Ishikawa (cell line): Measurements from ENCODE around the gene OR5H15.

Experiments used
- CEBPB ChIP-seq: IDR thresholded peaks from 2 replicates; pipeline ENCODE4 v1.6.1; 2012
- CREB1 ChIP-seq: IDR thresholded peaks from 2 replicates; pipeline ENCODE4 v1.6.1; 2012; ENCODE audit warnings: low read depth
- EGR1 ChIP-seq: IDR thresholded peaks from 2 replicates; pipeline ENCODE4 v1.6.1; 2012
- EP300 ChIP-seq: IDR thresholded peaks from 2 replicates; pipeline ENCODE4 v1.6.1; 2012; ENCODE audit warnings: borderline replicate concordance
- FOXM1 ChIP-seq: IDR thresholded peaks from 2 replicates; pipeline ENCODE4 v1.6.1; 2012; ENCODE audit warnings: low read depth, borderline replicate concordance
- MAX ChIP-seq: IDR thresholded peaks from 2 replicates; pipeline ENCODE4 v1.6.1; 2012
- NFIC ChIP-seq: IDR thresholded peaks from 2 replicates; pipeline ENCODE4 v1.6.1; 2012
- RAD21 ChIP-seq: IDR thresholded peaks from 2 replicates; pipeline ENCODE4 v1.6.1; 2012; ENCODE audit warnings: low read depth
- REST ChIP-seq: IDR thresholded peaks from 2 replicates; pipeline ENCODE4 v1.6.1; 2012; ENCODE audit warnings: low read depth, mild to moderate bottlenecking
- TAF1 ChIP-seq: IDR thresholded peaks from 2 replicates; pipeline ENCODE4 v1.6.1; 2012; ENCODE audit warnings: low read depth, mild to moderate bottlenecking
- TCF12 ChIP-seq: IDR thresholded peaks from 2 replicates; pipeline ENCODE4 v1.6.1; 2012; ENCODE audit warnings: low read depth
- TEAD4 ChIP-seq: IDR thresholded peaks from 2 replicates; pipeline ENCODE4 v1.6.1; 2012
- YY1 ChIP-seq: IDR thresholded peaks from 2 replicates; pipeline ENCODE4 v1.6.1; 2012; ENCODE audit warnings: low read depth
- ZBTB7A ChIP-seq: IDR thresholded peaks from 2 replicates; pipeline ENCODE4 v1.6.1; 2012; ENCODE audit warnings: low read depth
- TF ChIP-seq, protein P1 (sequence below): IDR thresholded peaks from 2 replicates; pipeline ENCODE4 v1.6.1; 2012

OR5H15 gene

GRCh38 chr3:98148751-98149150 is 17.7 kb upstream of the OR5H15 start:
- no peak for TF ChIP-seq ZBTB7A
- no peak for TF ChIP-seq YY1
- TF ChIP-seq TCF12, result no peak
- TF ChIP-seq, protein P1, sequence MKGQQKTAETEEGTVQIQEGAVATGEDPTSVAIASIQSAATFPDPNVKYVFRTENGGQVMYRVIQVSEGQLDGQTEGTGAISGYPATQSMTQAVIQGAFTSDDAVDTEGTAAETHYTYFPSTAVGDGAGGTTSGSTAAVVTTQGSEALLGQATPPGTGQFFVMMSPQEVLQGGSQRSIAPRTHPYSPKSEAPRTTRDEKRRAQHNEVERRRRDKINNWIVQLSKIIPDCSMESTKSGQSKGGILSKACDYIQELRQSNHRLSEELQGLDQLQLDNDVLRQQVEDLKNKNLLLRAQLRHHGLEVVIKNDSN, result no peak
- TF ChIP-seq NFIC, result no peak
- no peak for TF ChIP-seq EGR1
- no peak for TF ChIP-seq CEBPB
- no peak for TF ChIP-seq MAX
- no peak for TF ChIP-seq CREB1
- no peak for TF ChIP-seq REST
- no peak for TF ChIP-seq TAF1
- TF ChIP-seq RAD21, result no peak
- no peak for TF ChIP-seq EP300
- TF ChIP-seq FOXM1, result no peak
- no peak for TF ChIP-seq TEAD4

- TF ChIP-seq NFIC (no peak), RAD21 (no peak), FOXM1 (no peak)
Measured at GRCh38 chr3:98151241-98151640, 15.3 kb upstream of the OR5H15 start.

GRCh38 chr3:98171071-98171470 is 4.6 kb downstream of the OR5H15 start:
- TF ChIP-seq FOXM1, result no peak
- TF ChIP-seq, protein P1, result no peak
- TF ChIP-seq TCF12, result no peak
- TF ChIP-seq NFIC, result no peak

DNA sequence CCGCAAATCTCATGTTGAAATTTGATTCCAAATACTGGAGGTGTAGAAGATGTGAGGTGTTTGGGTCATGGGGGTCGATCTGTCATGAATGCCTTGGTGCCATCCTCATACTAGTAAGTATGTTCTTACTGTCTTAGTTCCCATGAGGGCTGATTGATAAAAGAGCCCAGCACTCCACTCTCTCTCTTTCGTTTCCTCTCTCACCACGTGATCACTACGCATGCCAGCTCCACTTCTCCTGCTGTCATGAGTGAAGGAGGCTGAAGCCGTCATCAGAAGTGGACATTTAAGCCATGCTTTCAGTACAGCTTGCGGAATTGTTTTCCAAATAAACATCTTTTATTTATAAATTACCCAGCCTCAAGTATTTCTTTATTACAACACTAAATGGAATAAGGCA is 6.1 kb downstream of the OR5H15 start:
- TF ChIP-seq TAF1 (no peak), MAX (no peak), EGR1 (no peak), NFIC (no peak), YY1 (no peak), CREB1 (no peak), RAD21 (no peak), TEAD4 (no peak), REST (no peak), ZBTB7A (no peak), TCF12 (no peak), CEBPB (no peak), EP300 (no peak), FOXM1 (no peak)
- TF ChIP-seq, protein P1, result no peak

GRCh38 chr3:98180319-98180890 is 13.9 kb downstream of the OR5H15 start:
- TF ChIP-seq, protein P1, result no peak
- TF ChIP-seq ZBTB7A (no peak), MAX (no peak), FOXM1 (no peak), EP300 (no peak), NFIC (no peak), REST (no peak), YY1 (no peak), CREB1 (no peak), TCF12 (no peak), RAD21 (no peak), TEAD4 (no peak), EGR1 (no peak)
